HG02852 (cell line): ENCODE results near the gene MAT2A.
"Not testable (repeated sequence)": the region's sequence is repeated elsewhere in the genome, so short reads cannot be mapped to it uniquely, and the experiment has no call there.

ENCODE experiments used
- ATAC-seq: cut with Tn5 transposase; IDR thresholded peaks from one replicate; pipeline ENCODE4 v1.9.1; 2021; ENCODE audit warnings: mild to moderate bottlenecking, moderate library complexity; ENCODE audit not compliant: unreplicated experiment

Gene MAT2A

GRCh38 chr2:85578243-85579180, 39.5 kb downstream of the MAT2A start:
- peak; percentile 36 for ATAC-seq

- no peak for ATAC-seq
Observed at GRCh38 chr2:85579266-85579935, 40.4 kb downstream of the MAT2A start.

GRCh38 chr2:85580206-85580605, 41.2 kb downstream of the MAT2A start:
- no peak for ATAC-seq

- no peak for ATAC-seq
Observed at GRCh38 chr2:85582492-85582891, 43.5 kb downstream of the MAT2A start.

GRCh38 chr2:85583667-85584353, 44.8 kb downstream of the MAT2A start:
- peak; percentile 66 for ATAC-seq

- peak; percentile 30 for ATAC-seq
Observed at GRCh38 chr2:85584354-85584856, 45.4 kb downstream of the MAT2A start, which contains the start of gene VAMP5. VAMP5 (plus strand) TSS chr2:85584431; CDS start chr2:85584491, 60 bp downstream.

- peak; percentile 31 for ATAC-seq
Observed at GRCh38 chr2:85584857-85585780, 46.2 kb downstream of the MAT2A start.

GRCh38 chr2:85585781-85586105, 46.8 kb downstream of the MAT2A start:
- ATAC-seq, result no peak

GRCh38 chr2:85588236-85588635, 49.3 kb downstream of the MAT2A start:
- no peak for ATAC-seq

GRCh38 chr2:85588645-85589044, 49.7 kb downstream of the MAT2A start:
- ATAC-seq, result no peak

- ATAC-seq, result no peak
Observed at GRCh38 chr2:85589181-85589580, 50.2 kb downstream of the MAT2A start.

GRCh38 chr2:85589982-85590791, 51.2 kb downstream of the MAT2A start:
- ATAC-seq, result no peak

GRCh38 chr2:85590950-85591349, 52.0 kb downstream of the MAT2A start:
- ATAC-seq, result no peak

GRCh38 chr2:85591563-85591962, 52.6 kb downstream of the MAT2A start:
- no peak for ATAC-seq

- not testable (repeated sequence) for ATAC-seq
Observed at GRCh38 chr2:85592299-85592698, 53.3 kb downstream of the MAT2A start.

GRCh38 chr2:85593023-85593422, 54.1 kb downstream of the MAT2A start:
- ATAC-seq, result no peak
